ENCODE measurements around the gene FGF6.

DNA sequence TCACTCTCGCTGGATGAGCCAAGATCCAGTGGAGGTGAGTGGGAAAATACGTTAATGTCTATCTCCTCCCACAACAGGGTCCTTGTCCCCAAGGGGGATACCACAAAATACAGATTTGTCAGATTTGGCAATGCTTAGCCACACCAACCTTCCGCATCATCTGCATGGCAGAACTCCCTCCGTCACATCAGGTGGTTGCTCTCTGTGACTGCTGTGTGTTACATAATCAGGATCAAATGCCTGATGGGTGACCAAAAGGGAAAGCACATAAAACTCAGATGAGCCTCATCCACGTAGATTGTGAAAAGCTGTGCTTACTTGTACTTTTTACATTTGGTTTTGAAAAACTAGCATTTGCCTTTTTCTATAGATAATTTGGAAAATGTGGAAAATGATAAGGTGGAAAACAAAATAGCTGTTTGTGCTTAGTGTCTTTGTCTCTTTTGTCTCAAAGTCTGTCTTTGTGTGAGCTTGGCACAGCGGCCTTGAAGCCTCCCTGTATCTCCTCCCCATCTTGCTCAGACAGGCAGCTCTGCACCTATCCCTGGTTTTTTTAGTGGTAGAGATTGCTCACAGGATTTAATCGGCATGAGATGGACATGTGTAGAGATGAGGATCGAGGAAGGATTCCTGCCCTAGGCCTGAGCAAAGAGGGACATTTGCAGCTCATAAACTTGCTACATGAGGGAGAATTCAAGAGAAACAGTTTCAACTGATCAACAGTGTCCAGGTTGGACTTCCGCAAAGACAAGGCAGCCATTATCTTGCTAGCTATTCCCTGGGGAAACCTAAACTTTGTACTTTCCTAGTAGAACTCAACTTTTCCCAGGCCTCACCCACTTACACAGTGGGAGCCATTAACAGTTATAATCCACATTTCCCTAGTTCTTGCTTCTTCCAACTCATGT, 3.6 kb upstream of the FGF6 start:
- TF ChIP-seq, protein P1, sequence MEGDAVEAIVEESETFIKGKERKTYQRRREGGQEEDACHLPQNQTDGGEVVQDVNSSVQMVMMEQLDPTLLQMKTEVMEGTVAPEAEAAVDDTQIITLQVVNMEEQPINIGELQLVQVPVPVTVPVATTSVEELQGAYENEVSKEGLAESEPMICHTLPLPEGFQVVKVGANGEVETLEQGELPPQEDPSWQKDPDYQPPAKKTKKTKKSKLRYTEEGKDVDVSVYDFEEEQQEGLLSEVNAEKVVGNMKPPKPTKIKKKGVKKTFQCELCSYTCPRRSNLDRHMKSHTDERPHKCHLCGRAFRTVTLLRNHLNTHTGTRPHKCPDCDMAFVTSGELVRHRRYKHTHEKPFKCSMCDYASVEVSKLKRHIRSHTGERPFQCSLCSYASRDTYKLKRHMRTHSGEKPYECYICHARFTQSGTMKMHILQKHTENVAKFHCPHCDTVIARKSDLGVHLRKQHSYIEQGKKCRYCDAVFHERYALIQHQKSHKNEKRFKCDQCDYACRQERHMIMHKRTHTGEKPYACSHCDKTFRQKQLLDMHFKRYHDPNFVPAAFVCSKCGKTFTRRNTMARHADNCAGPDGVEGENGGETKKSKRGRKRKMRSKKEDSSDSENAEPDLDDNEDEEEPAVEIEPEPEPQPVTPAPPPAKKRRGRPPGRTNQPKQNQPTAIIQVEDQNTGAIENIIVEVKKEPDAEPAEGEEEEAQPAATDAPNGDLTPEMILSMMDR (IDR thresholded peaks at IDR 0.05; ENCODE audit: insufficient read depth, low read depth, low read length): no peak
- TF ChIP-seq EZH2 (IDR thresholded peaks at IDR 0.05; ENCODE audit: insufficient read depth, low read length): no peak
